ENCODE measurements around the gene IL12RB1. TPM values are rescaled to one million over a fixed set of nuclear protein-coding genes. Genes with fewer than 3 reads are reported as not detected.

Gene IL12RB1
- total RNA-seq, 1 donor from 2014 or later: not detected

- no peaks in the 10 kb centered on the region for H3K36me3 ChIP-seq
- intact Hi-C loops (cut with DNase I): loop anchor here (5.0 to 10.0 kb wide), 2 partner anchors 134 to 217 kb away; no protein-coding TSS in a partner anchor
- TF ChIP-seq POLR2AphosphoS5 (IDR thresholded peaks at IDR 0.05; ENCODE audit: insufficient read depth in 1 of 2, low read depth in 1 of 2): no peak
- no peak for TF ChIP-seq CTCF (IDR thresholded peaks at IDR 0.05)
- TF ChIP-seq POLR2A (IDR thresholded peaks at IDR 0.05): no peak
- H3K9me3 ChIP-seq: no peaks in the 10 kb centered on the region
- H3K27ac ChIP-seq: peak overlapping the region; percentile 71
- peak overlapping the region; percentile 65 to 67 for H3K4me3 ChIP-seq
- H3K4me1 ChIP-seq: peaks cover 21% of the 10 kb centered on the region
- DNase-seq (ENCODE audit: extremely low spot score in 2 of 2): no peak
- H3K27me3 ChIP-seq: no peaks in the 10 kb centered on the region
Observed at GRCh38 chr19:18117692-18118378, 31.1 kb upstream of the IL12RB1 start.

GRCh38 chr19:18117364-18117691 is 30.6 kb upstream of the IL12RB1 start:
- DNase-seq (ENCODE audit: extremely low spot score in 2 of 2): no peak
- intact Hi-C loops (cut with DNase I): loop anchor here (5.0 to 10.0 kb wide), 2 partner anchors 135 to 217 kb away; no protein-coding TSS in a partner anchor
- H3K36me3 ChIP-seq: no peaks in the 10 kb centered on the region
- TF ChIP-seq CTCF (IDR thresholded peaks at IDR 0.05) (no peak), POLR2A (IDR thresholded peaks at IDR 0.05) (no peak), POLR2AphosphoS5 (IDR thresholded peaks at IDR 0.05; ENCODE audit: insufficient read depth in 1 of 2, low read depth in 1 of 2) (no peak)
- no peaks in the 10 kb centered on the region for H3K27me3 ChIP-seq
- peak overlapping the region; percentile 65 to 67 for H3K4me3 ChIP-seq
- H3K4me1 ChIP-seq: peaks cover 21% of the 10 kb centered on the region
- H3K9me3 ChIP-seq: no peaks in the 10 kb centered on the region
- no peak overlapping the region for H3K27ac ChIP-seq

GRCh38 chr19:18114483-18114882 is 27.7 kb upstream of the IL12RB1 start:
- no peak overlapping the region for H3K4me3 ChIP-seq
- H3K27me3 ChIP-seq: no peaks in the 10 kb centered on the region
- H3K36me3 ChIP-seq: no peaks in the 10 kb centered on the region
- DNase-seq (ENCODE audit: extremely low spot score in 2 of 2): no peak
- H3K9me3 ChIP-seq: no peaks in the 10 kb centered on the region
- intact Hi-C loops (cut with DNase I): loop anchor here (5.0 to 10.0 kb wide), 2 partner anchors 53 to 220 kb away; no protein-coding TSS in a partner anchor
- TF ChIP-seq POLR2A (IDR thresholded peaks at IDR 0.05): no peak
- no peak for TF ChIP-seq CTCF (IDR thresholded peaks at IDR 0.05)
- no peak for TF ChIP-seq POLR2AphosphoS5 (IDR thresholded peaks at IDR 0.05; ENCODE audit: insufficient read depth in 1 of 2, low read depth in 1 of 2)
- H3K27ac ChIP-seq: no peak overlapping the region
- peaks cover 33% of the 10 kb centered on the region for H3K4me1 ChIP-seq

GRCh38 chr19:18113827-18114226 is 27.1 kb upstream of the IL12RB1 start:
- intact Hi-C loops (cut with DNase I): loop anchor here (5.0 to 10.0 kb wide), 2 partner anchors 53 to 221 kb away; no protein-coding TSS in a partner anchor
- no peak for DNase-seq (ENCODE audit: extremely low spot score in 2 of 2)
- Histone ChIP-seq H3K4me1 (peaks cover 31% of the 10 kb centered on the region), H3K27me3 (no peaks in the 10 kb centered on the region), H3K27ac (no peak overlapping the region), H3K4me3 (no peak overlapping the region), H3K36me3 (no peaks in the 10 kb centered on the region), H3K9me3 (no peaks in the 10 kb centered on the region)
- TF ChIP-seq POLR2AphosphoS5 (IDR thresholded peaks at IDR 0.05; ENCODE audit: insufficient read depth in 1 of 2, low read depth in 1 of 2) (no peak), CTCF (IDR thresholded peaks at IDR 0.05) (no peak), POLR2A (IDR thresholded peaks at IDR 0.05) (no peak)

GRCh38 chr19:18112989-18113478 is 26.3 kb upstream of the IL12RB1 start:
- Histone ChIP-seq H3K4me1 (peaks cover 23% of the 10 kb centered on the region), H3K27ac (no peak overlapping the region), H3K9me3 (no peaks in the 10 kb centered on the region), H3K36me3 (no peaks in the 10 kb centered on the region), H3K27me3 (no peaks in the 10 kb centered on the region), H3K4me3 (no peak overlapping the region)
- DNase-seq (ENCODE audit: extremely low spot score in 2 of 2): no peak
- intact Hi-C loops (cut with DNase I): loop anchor here (5.0 to 10.0 kb wide), 2 partner anchors 54 to 222 kb away; no protein-coding TSS in a partner anchor
- peak; percentile 63 to 81 (median 80) for TF ChIP-seq CTCF (IDR thresholded peaks at IDR 0.05)
- no peak for TF ChIP-seq POLR2AphosphoS5 (IDR thresholded peaks at IDR 0.05; ENCODE audit: insufficient read depth in 1 of 2, low read depth in 1 of 2)
